HG03159 (cell line): Measurements from ENCODE around the gene NASP.
A peak's percentile ranks its signal among the peaks of the same experiment; 100 is the strongest.
"Not testable (repeated sequence)": the region's sequence is repeated elsewhere in the genome, so short reads cannot be mapped to it uniquely, and the experiment has no call there.

Source experiments
- ATAC-seq: cut with Tn5 transposase; IDR thresholded peaks from one replicate; pipeline ENCODE4 v1.9.1; 2021; ENCODE audit warnings: mild to moderate bottlenecking, moderate library complexity; ENCODE audit not compliant: unreplicated experiment

NASP gene

GRCh38 chr1:45569571-45569961, 14.3 kb upstream of the NASP start:
- no peak for ATAC-seq

DNA sequence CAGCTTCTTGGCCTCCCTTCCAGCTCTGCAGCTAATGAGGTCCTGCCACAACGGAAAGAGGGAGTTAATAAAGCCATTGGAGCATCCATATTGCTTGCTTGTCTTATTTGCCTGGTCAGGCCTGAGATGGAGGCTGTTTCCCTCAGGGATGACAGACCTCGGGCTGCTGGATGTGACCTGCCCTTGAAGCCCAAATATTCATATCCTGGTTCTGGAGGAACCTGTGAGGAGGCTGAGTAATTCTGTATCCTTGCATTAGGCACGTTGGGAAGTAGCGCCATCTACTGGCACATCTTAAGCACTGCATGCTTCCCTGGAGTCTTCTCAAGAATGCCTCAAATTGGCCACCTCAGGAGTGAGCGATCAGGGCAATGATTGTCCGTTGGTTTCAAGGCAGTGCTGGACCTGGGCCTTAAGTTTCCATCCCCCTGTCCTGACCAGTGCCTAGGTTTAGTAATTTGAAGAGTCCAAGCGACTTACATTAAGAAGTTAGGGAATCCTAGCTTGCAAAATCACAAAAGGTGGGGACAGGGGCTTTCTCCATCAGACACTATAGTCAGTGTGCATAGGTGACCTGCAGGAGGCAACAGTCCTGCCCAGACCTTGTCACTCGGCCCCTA, 13.8 kb upstream of the NASP start:
- peak; percentile 70 for ATAC-seq

DNA sequence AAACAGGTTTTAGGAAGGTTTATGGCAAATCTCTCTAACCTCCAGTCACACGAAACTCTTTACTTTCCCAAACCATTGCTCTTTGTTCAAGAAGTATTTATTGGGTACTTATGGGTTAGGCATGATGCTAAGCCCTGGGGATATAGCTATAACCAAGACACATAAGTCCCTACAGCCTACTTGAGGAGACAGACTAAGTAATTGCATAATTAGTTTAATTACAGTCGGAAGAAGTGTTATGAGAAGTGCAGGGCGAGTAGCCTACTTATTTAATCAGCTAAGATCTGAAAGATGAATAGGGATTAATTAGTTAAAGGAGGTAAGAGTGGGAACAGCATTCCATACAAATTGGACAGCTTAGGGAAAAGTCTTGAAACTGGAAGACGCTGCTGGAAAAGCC, 13.2 kb upstream of the NASP start:
- ATAC-seq, result no peak

GRCh38 chr1:45573231-45573804, 10.5 kb upstream of the NASP start:
- ATAC-seq, result no peak

DNA sequence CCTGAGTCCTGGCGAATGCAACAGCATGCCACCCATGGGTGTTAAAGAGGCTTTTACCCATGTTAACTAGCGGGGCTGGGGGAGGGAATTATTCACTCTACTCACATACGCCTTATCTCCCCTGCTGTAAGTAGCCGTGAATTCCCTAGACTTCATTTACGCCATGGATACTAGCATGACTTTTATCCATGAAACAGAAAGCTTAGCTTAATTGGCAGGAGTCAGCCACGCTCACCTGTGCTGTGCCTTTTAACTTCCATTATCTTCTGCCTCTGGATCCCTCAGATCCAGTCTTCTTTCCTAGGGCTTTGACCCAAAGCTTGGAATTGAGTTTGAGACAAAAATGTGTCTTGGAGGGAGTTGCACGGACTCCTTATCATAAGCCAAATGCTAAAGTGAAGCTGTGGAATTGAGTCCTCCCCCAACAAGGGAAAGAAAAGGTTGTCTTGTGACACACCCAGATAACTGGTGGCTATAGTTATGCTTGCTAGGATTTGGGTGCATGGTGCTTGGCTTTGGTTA, 9.7 kb upstream of the NASP start:
- no peak for ATAC-seq

DNA sequence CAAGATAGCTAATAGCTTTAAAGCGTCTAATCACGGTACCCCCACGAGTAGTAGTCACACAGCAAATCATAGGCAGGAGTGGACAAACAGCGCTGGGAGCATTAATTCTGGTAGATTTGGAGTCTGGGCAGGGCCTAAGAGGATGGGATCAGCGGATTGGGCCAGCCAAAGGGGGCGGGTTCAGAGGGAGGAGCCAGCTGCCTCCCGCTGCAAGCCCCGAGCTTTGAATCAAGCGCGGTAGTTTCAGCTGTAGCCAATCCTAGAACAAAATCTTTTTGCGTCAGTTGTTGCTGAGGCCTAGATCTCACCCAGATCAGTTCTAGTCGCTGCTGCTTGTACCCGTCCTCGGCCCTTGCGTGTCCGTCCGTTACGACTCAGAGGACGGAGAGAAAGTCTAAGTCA, 576 bp upstream of the NASP start:
- ATAC-seq, result peak; percentile 74

DNA sequence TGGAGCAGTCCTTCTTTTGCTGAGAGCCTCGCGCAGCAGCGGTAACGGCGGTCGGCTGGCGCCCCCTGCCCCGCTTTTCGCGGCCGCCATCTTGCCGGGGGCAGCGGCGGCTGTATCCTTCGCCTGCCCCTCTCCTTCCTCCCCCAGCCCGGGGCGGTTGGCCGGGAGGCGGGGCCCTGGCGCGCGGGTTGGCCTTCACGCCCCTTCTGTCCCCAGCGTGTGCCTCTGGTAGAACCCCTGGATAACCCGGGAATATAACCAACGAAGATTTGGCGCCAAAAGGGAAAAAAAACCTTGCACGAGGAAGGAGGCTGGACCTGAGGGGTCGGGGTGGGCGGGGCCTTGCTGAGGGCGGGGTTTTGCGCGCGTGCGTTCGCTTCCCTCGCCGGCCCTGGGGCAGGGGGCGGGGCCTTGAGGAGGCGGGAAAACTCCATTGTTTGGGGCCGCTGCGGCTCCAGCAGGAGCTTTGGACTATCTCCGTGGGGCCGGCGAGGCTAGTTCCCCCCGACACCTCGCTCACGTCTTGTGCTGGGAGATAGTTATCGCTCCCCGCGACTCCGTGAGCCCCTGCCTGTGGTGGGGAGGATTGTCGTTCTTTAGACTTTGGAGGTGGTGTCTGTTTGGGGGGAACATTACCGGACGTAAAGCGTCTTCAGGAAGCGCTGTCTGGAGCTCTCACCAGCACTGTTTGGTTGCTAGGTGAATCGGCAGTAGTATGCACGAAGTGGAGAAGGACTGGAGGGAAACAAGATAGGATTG, 689 bp downstream of the NASP start:
- peak; percentile 31 for ATAC-seq

GRCh38 chr1:45585110-45585426, 1.2 kb downstream of the NASP start:
- no peak for ATAC-seq

- no peak for ATAC-seq
Observed at GRCh38 chr1:45585496-45586075, 1.7 kb downstream of the NASP start.

DNA sequence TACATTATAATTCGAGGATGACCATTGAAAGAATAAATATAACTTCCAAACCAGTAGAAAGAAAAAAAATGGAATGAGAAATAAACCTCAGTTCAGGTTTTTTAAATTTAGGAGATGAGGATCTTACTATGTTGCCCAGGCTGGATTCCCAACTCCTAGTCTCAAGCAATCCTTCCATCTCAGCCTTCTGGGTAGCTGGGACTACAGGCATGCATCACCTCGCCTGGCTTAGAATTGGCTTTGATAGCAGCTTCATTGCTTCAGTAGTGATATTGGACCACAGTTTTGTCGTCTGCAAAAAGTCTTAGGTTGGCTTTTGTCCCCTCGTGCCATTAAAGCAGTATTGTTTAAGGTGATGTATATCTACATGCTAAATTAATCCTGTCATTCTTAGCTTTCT, 2.9 kb downstream of the NASP start:
- no peak for ATAC-seq

GRCh38 chr1:45589861-45590260, 6.0 kb downstream of the NASP start:
- no peak for ATAC-seq

GRCh38 chr1:45594412-45594811, 10.6 kb downstream of the NASP start:
- ATAC-seq, result no peak

DNA sequence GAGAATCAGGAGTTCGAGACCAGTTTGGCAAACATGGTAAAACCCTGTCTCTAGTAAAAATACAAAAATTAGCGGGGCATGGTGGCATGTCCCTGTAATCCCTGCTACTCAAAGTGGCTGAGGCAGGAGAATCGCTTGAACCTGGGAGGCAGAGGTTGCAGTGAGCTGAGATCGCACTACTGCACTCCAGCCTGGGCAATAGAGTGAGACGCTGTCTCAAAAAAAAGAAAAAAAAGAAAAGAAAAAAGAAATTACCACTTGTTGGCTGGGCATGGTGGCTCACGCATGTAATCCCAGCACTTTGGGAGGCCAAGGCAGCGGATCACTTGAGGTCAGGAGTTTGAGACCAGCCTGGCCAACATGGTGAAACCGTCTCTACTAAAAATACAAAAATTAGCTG, 12.9 kb downstream of the NASP start:
- not testable (repeated sequence) for ATAC-seq

DNA sequence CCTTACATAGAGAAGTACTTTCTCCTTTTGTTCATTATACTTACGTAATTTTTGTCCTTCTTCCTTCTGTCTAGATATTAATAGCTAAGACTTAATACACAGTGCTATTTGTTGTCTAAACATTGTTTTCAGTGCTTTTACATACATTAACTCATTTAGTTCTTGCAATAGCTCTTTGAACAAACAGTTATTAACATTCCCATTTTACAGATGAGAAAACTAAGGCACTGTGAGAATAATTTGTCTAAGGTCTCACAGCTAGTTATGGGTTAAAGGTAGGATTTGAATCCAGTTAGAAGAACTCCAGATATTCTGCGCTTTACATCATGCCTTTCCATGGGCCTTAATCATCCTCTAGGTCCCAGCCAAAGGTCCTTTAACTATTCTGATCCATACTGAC, 20.4 kb downstream of the NASP start:
- ATAC-seq, result no peak

DNA sequence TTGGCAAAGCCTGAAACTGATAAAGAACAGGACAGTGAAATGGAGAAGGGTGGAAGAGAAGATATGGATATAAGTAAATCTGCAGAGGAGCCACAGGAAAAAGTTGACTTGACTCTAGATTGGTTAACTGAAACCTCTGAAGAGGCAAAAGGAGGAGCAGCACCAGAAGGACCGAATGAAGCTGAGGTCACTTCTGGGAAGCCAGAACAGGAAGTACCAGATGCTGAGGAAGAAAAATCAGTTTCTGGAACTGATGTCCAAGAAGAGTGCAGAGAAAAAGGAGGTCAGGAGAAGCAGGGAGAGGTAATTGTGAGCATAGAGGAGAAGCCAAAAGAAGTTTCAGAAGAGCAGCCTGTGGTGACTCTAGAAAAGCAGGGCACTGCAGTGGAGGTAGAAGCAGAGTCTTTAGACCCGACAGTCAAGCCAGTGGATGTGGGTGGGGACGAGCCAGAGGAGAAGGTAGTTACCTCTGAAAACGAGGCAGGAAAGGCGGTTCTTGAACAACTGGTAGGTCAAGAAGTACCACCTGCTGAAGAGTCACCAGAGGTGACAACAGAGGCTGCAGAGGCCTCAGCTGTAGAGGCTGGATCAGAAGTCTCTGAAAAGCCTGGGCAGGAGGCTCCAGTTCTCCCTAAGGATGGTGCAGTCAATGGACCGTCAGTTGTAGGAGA, 23.7 kb downstream of the NASP start:
- ATAC-seq, result no peak

DNA sequence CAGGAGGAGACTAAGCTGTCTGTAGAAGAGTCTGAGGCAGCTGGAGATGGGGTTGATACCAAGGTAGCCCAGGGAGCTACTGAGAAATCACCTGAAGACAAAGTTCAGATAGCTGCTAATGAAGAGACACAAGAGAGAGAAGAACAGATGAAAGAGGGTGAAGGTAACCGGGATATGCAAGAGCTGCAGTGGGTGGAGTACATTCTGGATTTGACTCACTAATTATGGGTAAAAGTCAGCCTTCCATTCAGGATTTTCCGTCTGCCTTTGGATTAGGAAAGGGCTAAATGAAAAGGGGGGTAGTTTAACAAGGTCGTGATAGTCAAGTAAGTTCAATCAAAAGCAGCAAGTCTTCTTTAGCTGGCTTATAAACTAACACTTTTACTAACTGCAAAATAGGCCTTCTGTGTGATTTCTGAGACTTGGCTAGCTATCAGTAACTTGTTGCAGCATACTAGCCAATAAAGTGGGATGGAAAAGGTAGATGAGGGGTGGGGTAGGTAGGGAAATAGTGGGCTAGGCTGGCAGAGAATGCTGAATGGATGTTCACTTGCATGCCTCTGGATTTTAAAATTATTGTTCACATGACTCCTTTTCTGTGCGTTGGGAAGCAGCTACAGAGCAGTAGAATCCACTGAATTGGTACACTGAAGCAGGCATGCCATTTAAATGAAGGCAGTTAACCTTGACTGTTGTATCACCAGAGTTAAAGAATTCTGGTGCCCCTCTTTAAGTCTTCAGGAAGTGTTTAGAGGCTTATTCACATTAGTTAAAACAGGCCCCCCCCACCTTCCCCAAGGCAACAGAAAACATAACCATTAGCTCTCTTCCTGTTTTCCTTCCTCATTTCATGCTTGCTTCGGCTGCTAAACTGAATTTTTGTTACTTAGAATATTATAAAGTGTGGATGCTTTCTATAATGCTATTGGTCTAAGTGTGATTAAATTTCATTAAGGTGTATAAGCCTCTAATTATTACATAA, 24.6 kb downstream of the NASP start:
- ATAC-seq, result no peak

DNA sequence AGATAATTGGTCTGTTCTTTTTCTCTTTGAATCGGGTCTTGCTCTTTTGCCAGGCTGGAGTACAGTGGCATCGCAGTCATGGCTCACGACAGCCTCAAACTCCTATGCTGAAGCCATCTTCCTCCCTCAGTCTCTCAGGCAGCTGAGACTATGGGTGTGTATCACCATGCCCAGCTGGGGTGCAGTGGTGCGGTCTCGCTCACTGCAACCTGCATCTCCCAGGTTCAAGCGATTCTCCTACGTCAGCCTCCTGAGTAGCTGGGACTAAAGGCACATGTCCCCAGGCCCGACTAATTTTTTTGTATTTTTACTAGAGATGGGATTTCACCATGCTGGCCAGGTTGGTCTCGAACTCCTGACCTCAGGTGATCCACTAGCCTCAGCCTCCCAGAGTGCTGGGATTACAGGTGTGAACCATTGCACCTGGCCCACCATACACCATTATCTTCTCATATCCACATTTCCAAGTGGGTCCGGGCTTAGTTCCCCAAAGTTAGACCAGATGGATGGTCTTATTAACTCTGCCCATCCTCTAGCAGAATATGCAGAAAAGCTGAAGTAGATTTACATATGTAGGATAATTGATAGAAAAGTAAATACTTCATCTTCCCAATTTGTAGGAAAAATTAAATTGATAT, 26.9 kb downstream of the NASP start:
- no peak for ATAC-seq

DNA sequence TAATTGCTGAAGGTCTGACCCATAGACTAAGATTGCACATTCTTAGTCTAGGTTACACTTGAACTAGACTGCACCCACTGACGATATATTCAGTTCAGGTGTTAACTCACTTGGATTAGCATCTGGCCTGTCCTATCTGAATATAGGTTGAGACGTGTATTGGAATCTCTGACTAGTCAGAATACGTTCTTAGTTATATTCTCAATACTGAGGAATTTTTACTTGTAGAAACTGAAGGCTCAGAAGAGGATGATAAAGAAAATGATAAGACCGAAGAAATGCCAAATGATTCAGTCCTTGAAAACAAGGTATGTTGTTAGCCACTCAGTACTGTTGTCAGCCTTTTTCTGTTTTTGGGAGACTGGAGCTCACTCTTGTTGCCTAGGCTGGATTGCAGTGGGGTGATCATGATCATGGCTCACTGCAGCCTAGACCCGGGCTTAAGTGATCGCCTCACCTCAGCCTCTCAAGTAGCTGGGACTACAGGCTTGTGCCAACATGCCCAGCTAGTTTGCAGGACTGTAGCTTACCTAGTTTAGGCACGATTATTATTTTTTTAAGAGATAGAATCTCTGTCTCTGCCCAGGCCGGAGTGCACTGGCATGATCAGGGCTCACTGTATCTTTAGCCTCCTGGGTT, 29.2 kb downstream of the NASP start:
- ATAC-seq, result no peak

GRCh38 chr1:45615885-45616284, 32.0 kb downstream of the NASP start:
- ATAC-seq, result no peak
